ENCODE results near the gene CELA2B.

DNA sequence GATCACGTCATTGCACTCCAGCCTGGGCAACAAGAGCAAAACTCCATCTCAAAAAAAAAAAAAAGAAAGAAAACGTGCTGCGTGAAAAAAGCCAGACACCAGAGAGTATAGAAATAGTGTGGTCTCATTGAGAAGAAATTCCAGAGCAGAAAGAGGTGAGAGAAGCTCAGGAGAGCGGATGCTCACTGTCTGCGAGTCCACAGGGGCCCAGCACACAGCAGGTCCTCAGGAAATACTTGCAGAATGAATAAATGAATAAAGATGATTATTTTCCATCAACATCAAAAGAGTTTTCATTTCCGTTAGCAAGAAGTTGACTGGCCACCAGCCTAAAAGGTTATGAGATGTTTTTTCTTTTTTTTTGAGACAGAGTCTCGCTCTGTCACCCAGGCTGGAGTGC lies 33.7 kb downstream of the CELA2B start:
- TF ChIP-seq, protein P1, sequence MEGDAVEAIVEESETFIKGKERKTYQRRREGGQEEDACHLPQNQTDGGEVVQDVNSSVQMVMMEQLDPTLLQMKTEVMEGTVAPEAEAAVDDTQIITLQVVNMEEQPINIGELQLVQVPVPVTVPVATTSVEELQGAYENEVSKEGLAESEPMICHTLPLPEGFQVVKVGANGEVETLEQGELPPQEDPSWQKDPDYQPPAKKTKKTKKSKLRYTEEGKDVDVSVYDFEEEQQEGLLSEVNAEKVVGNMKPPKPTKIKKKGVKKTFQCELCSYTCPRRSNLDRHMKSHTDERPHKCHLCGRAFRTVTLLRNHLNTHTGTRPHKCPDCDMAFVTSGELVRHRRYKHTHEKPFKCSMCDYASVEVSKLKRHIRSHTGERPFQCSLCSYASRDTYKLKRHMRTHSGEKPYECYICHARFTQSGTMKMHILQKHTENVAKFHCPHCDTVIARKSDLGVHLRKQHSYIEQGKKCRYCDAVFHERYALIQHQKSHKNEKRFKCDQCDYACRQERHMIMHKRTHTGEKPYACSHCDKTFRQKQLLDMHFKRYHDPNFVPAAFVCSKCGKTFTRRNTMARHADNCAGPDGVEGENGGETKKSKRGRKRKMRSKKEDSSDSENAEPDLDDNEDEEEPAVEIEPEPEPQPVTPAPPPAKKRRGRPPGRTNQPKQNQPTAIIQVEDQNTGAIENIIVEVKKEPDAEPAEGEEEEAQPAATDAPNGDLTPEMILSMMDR (conservative IDR thresholded peaks at IDR 0.05; ENCODE audit: low read length), result no peak
- no peak for TF ChIP-seq EZH2phosphoT487 (IDR thresholded peaks at IDR 0.05; ENCODE audit: borderline replicate concordance, low read depth, low read length)

Data from OCI-LY7 (cell line).